ENCODE measurements around the gene SELENOV. TPM values are rescaled to one million over a fixed set of nuclear protein-coding genes. Genes with fewer than 3 reads are reported as not detected.

SELENOV gene
- total RNA-seq, 1 experiment from 2014 or later = not detected

GRCh38 chr19:39520541-39521484 lies 5.9 kb downstream of the SELENOV start:
- no peak for DNase-seq (ENCODE audit: low spot score)

GRCh38 chr19:39524495-39524894 lies 9.6 kb downstream of the SELENOV start:
- DNase-seq (ENCODE audit: low spot score) = no peak

- DNase-seq (ENCODE audit: low spot score) = no peak
These were observed 10.3 kb downstream of the SELENOV start for GRCh38 chr19:39525205-39525604.

- DNase-seq (ENCODE audit: low spot score) = no peak
These were observed 16.9 kb downstream of the SELENOV start for GRCh38 chr19:39531834-39532232.

GRCh38 chr19:39532233-39533002 lies 17.5 kb downstream of the SELENOV start, which contains the start of gene EID2B:
TSS of gene EID2B (minus strand) at chr19:39532852. CDS start at chr19:39532802, 50 bp downstream.
- DNase-seq (ENCODE audit: low spot score) = peak; percentile 100

GRCh38 chr19:39533003-39533512 lies 18.1 kb downstream of the SELENOV start:
- no peak for DNase-seq (ENCODE audit: low spot score)

- no peak for DNase-seq (ENCODE audit: low spot score)
These were observed 18.9 kb downstream of the SELENOV start for GRCh38 chr19:39533791-39534190.

GRCh38 chr19:39539165-39539517 lies 24.2 kb downstream of the SELENOV start:
- peak; percentile 66 for DNase-seq (ENCODE audit: low spot score)

GRCh38 chr19:39539518-39540332 lies 24.8 kb downstream of the SELENOV start, which contains the start of gene EID2:
TSS of gene EID2 (minus strand) at chr19:39540161. CDS start at chr19:39540079, 82 bp downstream.
- DNase-seq (ENCODE audit: low spot score) = peak; percentile 100

GRCh38 chr19:39540333-39540673 lies 25.4 kb downstream of the SELENOV start:
- no peak for DNase-seq (ENCODE audit: low spot score)

GRCh38 chr19:39542206-39542605 lies 27.3 kb downstream of the SELENOV start:
- DNase-seq (ENCODE audit: low spot score) = no peak

- no peak for DNase-seq (ENCODE audit: low spot score)
These were observed 28.5 kb downstream of the SELENOV start for GRCh38 chr19:39543477-39543857.

GRCh38 chr19:39544226-39544903 lies 29.4 kb downstream of the SELENOV start:
- DNase-seq (ENCODE audit: low spot score) = no peak

GRCh38 chr19:39544911-39545310 lies 30.0 kb downstream of the SELENOV start:
- no peak for DNase-seq (ENCODE audit: low spot score)

GRCh38 chr19:39546599-39546998 lies 31.7 kb downstream of the SELENOV start:
- DNase-seq (ENCODE audit: low spot score) = no peak

GRCh38 chr19:39550197-39550596 lies 35.3 kb downstream of the SELENOV start:
- no peak for DNase-seq (ENCODE audit: low spot score)

GRCh38 chr19:39553082-39553652 lies 38.2 kb downstream of the SELENOV start:
- no peak for DNase-seq (ENCODE audit: low spot score)

GRCh38 chr19:39554701-39555311 lies 39.9 kb downstream of the SELENOV start:
- DNase-seq (ENCODE audit: low spot score) = no peak

GRCh38 chr19:39555883-39556282 lies 40.9 kb downstream of the SELENOV start:
- no peak for DNase-seq (ENCODE audit: low spot score)

Measured in HT-29 (cell line).